ENCODE measurements around the gene BEST1.

Gene BEST1

DNA sequence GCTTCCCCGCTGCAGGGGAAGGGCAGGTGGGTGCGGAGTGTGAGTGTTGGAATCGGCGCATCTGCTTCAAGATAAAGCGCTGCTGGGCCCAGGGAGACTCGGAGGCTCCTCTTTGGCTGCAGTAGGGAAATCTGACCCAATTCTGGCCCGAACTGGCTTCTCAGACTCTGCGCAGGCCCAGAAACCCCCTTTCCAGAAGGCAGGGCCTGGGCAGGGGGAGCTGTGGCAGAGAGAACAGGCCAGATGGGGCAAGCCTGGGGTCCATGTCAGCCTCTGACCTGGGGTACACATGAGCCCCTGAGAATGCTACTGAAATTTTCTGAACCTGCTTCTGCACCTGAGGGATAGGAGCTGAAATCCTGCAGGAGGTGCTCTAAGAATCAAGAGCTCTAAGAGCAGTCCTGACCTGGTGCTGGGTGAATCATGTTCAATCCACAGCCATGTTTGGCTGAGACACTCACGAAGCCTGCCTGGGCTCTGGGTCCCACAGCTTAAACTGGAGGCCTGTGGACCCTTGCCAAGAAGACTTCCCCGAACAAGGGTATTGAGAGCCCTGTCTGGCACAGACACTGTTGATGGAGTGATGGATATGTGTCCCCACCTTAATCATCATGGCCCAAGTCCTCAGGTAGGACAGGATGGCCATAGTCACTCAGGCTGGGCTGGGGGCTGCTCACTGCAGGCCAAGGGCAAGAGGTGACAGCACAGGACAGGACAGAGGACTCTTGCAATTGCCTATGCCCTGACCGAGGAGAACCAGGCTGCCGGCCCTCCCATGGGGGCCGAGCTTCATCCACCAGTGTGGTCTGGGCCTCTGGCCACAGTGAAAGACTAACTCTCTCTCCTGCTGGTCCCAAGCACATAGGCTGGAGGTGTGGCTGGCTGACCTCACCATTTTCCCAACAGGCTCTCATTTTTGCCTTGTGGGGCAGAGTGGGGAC is 39.7 kb upstream of the BEST1 start:
- Histone ChIP-seq H3K4me3 (ENCODE audit: low read depth in 1 of 2, low read length in 2 of 2) (no peak overlapping the region), H3K9ac (ENCODE audit: low read length) (no peak overlapping the region), H3K27ac (ENCODE audit: low read depth, low read length) (no peak overlapping the region), H3K27me3 (ENCODE audit: control insufficient read depth in 1 of 2, insufficient read depth in 2 of 2, low read length in 2 of 2) (no peaks in the 10 kb centered on the region), H3K9me3 (ENCODE audit: low read length) (no peaks in the 10 kb centered on the region), H3K4me1 (ENCODE audit: insufficient read depth, low read length) (peaks cover 42% of the 10 kb centered on the region), H3K36me3 (ENCODE audit: insufficient read depth, low read length) (peaks cover 8% of the 10 kb centered on the region)

DNA sequence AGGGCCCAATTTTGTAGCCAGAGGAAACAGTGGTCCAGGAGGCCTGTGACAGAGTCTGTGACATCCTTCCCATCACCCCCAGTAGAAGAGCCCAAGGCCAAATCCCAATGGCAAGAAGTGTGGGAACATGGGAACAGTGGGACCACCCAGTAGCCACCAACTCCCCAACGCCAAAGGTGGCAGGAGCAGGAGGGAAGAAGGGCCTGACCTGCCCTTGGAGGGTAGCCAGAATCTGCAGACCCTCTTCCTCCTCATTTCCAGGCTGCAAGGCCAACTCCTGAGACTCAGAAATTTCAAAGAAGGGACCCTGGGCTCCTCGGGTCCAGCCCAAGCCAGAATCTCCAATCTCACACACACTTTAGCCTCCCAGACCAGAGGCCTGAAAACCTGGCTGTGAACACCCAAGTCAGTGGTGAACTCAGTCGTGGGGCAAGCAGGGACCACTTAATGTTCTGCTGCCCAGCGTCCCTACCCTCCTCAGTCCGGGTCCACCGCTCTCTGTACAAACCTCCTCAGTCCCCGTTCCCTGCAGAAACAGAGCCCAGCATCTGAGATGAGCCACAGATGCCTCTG is 38.9 kb upstream of the BEST1 start:
- Histone ChIP-seq H3K9me3 (ENCODE audit: low read length) (no peaks in the 10 kb centered on the region), H3K27ac (ENCODE audit: low read depth, low read length) (peak overlapping the region; percentile 34), H3K9ac (ENCODE audit: low read length) (no peak overlapping the region), H3K4me3 (ENCODE audit: low read depth in 1 of 2, low read length in 2 of 2) (no peak overlapping the region), H3K27me3 (ENCODE audit: control insufficient read depth in 1 of 2, insufficient read depth in 2 of 2, low read length in 2 of 2) (no peaks in the 10 kb centered on the region), H3K36me3 (ENCODE audit: insufficient read depth, low read length) (peaks cover 8% of the 10 kb centered on the region), H3K4me1 (ENCODE audit: insufficient read depth, low read length) (peaks cover 42% of the 10 kb centered on the region)

DNA sequence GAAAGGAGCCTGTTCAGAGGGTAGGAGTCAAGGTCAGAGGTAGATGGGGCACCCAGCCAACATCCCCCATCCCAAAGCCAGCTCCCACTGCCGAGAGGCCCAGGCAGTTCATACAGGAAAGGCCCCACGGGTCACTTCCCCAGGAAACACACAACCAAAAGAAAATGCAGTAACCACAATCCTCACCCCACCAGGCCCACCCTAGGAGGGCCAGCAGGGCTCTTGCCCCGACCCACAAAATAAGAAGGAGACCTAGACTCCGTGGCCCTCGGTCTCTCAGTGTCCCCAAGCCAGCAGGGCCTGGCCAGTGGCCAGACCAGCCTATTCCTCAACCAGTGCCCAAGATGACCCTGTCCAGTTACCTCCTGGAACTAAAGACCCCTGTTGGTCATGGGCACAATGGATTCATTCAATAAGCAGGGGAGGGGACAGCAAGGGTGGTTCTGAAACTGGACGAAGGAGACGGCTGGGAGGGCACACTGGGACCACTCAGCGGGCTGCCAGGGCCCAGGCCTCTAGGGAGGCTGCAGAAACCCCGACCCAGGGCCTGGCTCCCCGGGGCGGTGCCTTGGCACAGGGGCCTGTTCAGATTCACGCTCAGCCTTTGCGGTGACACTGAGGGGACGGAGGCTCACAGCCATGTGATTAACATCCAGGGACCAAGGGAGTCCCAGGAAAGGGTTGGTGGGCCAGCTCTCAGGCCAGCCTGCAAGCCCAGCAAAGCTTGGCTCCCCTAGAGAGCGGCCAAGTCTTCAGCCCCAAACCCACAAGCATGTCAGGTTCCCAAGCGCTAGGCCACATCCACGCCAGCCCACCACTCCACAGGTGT is 38.2 kb upstream of the BEST1 start:
- peak overlapping the region; percentile 34 for H3K27ac ChIP-seq (ENCODE audit: low read depth, low read length)
- H3K36me3 ChIP-seq (ENCODE audit: insufficient read depth, low read length): peaks cover 2% of the 10 kb centered on the region
- H3K4me3 ChIP-seq (ENCODE audit: low read depth in 1 of 2, low read length in 2 of 2): no peak overlapping the region
- H3K4me1 ChIP-seq (ENCODE audit: insufficient read depth, low read length): peaks cover 42% of the 10 kb centered on the region
- H3K9ac ChIP-seq (ENCODE audit: low read length): no peak overlapping the region
- H3K9me3 ChIP-seq (ENCODE audit: low read length): no peaks in the 10 kb centered on the region
- no peaks in the 10 kb centered on the region for H3K27me3 ChIP-seq (ENCODE audit: control insufficient read depth in 1 of 2, insufficient read depth in 2 of 2, low read length in 2 of 2)

DNA sequence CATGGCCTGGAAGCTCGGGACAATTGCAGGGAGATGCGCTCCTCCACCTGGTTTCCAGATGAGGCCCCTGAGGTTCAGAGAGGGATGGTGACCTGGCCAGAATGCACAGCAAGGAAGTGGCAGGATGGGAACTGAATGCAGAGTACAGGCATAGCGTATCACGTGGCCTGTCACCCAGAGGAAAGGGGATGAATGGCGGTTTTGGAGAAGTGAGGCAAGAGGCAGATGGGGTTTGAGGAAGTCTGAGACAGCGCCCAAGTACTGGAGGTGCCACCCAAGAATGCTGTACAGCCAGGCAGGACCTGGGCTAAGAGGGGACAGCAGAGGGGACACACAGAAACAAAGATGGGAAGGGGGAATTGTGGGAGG is 37.6 kb upstream of the BEST1 start:
- Histone ChIP-seq H3K27ac (ENCODE audit: low read depth, low read length) (no peak overlapping the region), H3K4me1 (ENCODE audit: insufficient read depth, low read length) (peaks cover 42% of the 10 kb centered on the region), H3K4me3 (ENCODE audit: low read depth in 1 of 2, low read length in 2 of 2) (no peak overlapping the region)

DNA sequence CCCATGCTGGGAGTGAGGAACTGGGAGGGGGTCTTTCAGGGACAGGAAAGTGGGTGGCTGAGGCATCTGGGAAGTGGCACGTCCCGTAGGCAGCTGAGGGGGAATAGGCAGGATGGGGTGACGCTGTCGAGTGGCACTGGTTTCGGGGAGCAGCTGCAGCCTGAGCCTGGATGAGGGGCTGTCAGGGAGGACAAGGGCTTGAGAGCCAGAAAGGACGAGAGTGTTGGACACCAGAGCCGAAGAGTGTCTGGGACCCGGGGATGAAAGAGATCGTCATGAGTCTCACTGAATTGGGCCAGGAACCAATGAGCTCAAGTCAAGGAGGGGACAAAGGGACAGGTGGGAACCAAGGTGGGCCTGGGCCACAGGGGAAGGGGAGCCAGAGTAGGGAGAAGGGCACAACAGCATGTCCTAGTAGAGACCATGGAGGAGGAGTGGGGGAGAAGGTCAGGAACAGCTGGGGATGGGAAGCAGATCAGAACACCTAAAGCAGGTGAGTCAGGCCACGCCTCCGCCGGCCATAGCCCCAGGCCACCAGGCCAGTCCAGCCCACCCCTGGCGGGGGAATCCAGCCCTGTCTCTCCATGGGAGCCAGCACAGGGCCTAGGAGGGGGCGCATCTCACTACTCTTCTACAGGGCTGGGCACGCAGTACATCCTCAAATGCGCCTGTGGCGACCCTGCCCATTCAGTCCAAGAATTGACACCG is 37.0 kb upstream of the BEST1 start:
- Histone ChIP-seq H3K27me3 (ENCODE audit: control insufficient read depth in 1 of 2, insufficient read depth in 2 of 2, low read length in 2 of 2) (no peaks in the 10 kb centered on the region), H3K27ac (ENCODE audit: low read depth, low read length) (peak overlapping the region; percentile 23), H3K4me1 (ENCODE audit: insufficient read depth, low read length) (peaks cover 44% of the 10 kb centered on the region), H3K4me3 (ENCODE audit: low read depth in 1 of 2, low read length in 2 of 2) (no peak overlapping the region), H3K9me3 (ENCODE audit: low read length) (no peaks in the 10 kb centered on the region), H3K36me3 (ENCODE audit: insufficient read depth, low read length) (no peaks in the 10 kb centered on the region), H3K9ac (ENCODE audit: low read length) (no peak overlapping the region)

More for the DNA sequence above, 37.6 kb upstream of the BEST1 start:
- H3K27me3 ChIP-seq (ENCODE audit: control insufficient read depth in 1 of 2, insufficient read depth in 2 of 2, low read length in 2 of 2): no peaks in the 10 kb centered on the region
- H3K9ac ChIP-seq (ENCODE audit: low read length): no peak overlapping the region
- no peaks in the 10 kb centered on the region for H3K36me3 ChIP-seq (ENCODE audit: insufficient read depth, low read length)
- no peaks in the 10 kb centered on the region for H3K9me3 ChIP-seq (ENCODE audit: low read length)

DNA sequence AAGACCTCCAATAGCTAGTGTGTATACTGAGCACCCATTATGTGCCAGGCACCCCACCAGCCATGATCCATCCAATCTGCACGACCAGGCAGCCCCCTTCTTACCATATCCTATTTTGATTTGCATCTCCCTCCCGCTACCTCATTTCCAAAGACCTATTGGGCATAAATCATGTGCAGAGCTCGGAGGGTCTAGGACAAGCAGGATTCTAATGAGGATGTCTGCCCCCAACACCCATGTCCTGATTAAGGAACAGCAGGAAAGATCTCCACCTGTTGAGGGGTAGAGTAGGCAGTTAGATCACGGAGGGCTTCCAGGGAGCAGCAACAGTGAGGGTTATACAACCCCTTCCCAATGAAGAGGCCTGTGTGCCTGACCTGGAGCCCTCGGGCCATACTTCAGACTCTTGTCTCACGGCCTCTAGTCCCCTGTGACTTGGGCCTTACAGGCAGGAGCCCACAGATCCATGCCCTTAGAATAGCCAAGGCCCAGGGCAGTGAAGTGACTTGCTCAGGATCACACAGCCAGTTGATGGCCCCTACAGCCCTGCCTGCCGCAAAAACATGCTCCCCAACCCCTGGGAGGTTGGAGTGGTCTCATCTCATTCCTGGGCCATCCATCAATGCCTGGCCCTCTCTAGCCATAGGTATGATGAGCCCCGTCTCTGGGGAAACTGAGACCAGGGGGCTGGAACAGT is 36.3 kb upstream of the BEST1 start:
- Histone ChIP-seq H3K9me3 (ENCODE audit: low read length) (no peaks in the 10 kb centered on the region), H3K36me3 (ENCODE audit: insufficient read depth, low read length) (no peaks in the 10 kb centered on the region), H3K27ac (ENCODE audit: low read depth, low read length) (no peak overlapping the region), H3K4me1 (ENCODE audit: insufficient read depth, low read length) (peaks cover 42% of the 10 kb centered on the region), H3K9ac (ENCODE audit: low read length) (no peak overlapping the region), H3K4me3 (ENCODE audit: low read depth in 1 of 2, low read length in 2 of 2) (no peak overlapping the region), H3K27me3 (ENCODE audit: control insufficient read depth in 1 of 2, insufficient read depth in 2 of 2, low read length in 2 of 2) (peaks cover 0 to under 1% of the 10 kb centered on the region in 2 donors)

DNA sequence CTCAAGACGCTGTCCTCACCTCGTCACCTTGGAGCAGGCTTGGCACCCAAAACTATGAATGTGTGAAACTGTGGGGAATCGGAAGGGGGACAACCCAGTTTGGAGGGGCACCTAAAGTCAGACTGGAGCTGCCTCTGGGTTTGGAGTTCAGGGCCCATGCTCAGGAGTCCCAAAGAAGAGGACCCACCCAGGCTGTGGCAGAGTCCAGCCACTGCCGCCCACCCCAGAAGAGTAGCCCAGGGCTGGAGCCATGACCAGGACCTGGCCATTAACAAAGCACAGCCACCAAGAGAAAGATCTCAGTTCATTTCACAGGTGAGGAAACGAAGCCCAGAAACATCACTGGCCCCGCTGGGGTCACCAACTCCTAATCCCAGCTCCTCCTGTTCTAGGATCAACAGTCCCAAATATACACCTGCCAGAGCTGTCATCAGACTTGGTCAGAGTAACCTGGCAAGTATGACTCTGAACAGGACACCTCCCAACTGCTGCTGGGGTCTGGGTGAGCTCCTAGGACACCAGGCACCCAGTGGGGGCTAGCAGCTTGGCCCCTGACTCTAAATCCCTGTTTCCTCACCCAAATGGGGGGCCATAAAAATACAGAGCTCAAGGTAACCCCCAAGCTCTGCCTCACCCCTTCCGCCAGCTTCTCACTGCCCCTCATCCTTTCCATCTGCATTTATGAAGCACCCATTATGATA is 35.5 kb upstream of the BEST1 start:
- no peak overlapping the region for H3K27ac ChIP-seq (ENCODE audit: low read depth, low read length)
- no peaks in the 10 kb centered on the region for H3K9me3 ChIP-seq (ENCODE audit: low read length)
- H3K4me3 ChIP-seq (ENCODE audit: low read depth in 1 of 2, low read length in 2 of 2): no peak overlapping the region
- H3K27me3 ChIP-seq (ENCODE audit: control insufficient read depth in 1 of 2, insufficient read depth in 2 of 2, low read length in 2 of 2): peaks cover 0 to 8% of the 10 kb centered on the region in 2 donors
- no peaks in the 10 kb centered on the region for H3K36me3 ChIP-seq (ENCODE audit: insufficient read depth, low read length)
- no peak overlapping the region for H3K9ac ChIP-seq (ENCODE audit: low read length)
- peaks cover 44% of the 10 kb centered on the region for H3K4me1 ChIP-seq (ENCODE audit: insufficient read depth, low read length)

DNA sequence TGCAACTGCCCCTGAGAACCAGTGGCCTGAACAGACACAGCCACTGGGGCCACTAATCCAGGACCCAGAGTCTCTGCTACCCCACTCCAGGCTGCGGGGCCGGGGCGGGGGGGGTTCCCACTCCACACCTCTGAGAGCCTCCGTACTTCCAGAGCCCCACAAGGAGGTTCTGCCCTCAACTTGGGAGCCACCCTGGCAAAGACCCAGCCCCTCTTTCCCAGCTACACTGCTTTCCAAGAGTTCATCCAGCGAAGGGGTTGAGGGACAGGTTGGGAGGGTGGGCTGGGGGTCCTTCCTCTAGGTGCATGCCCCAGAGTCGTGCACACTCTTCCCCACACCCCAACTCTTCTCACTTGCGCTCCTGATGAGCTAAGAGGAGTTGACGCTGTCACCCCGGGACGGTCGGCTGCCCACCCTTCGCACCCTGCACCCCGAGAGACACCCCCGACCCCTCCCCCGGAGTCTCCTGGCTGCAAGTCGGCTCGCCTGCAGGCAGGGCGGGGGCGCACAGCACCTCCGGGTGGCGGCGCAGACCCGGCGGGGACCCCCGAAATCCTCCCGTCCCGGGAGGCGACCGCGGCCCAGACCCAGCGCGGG is 33.3 kb upstream of the BEST1 start:
- H3K4me3 ChIP-seq (ENCODE audit: low read depth in 1 of 2, low read length in 2 of 2): peak overlapping the region; percentile 9 to 29
- no peak overlapping the region for H3K27ac ChIP-seq (ENCODE audit: low read depth, low read length)
- H3K9me3 ChIP-seq (ENCODE audit: low read length): no peaks in the 10 kb centered on the region
- peaks cover 37% of the 10 kb centered on the region for H3K4me1 ChIP-seq (ENCODE audit: insufficient read depth, low read length)
- no peaks in the 10 kb centered on the region for H3K36me3 ChIP-seq (ENCODE audit: insufficient read depth, low read length)
- peaks cover 0 to 11% of the 10 kb centered on the region in 2 donors for H3K27me3 ChIP-seq (ENCODE audit: control insufficient read depth in 1 of 2, insufficient read depth in 2 of 2, low read length in 2 of 2)
- no peak overlapping the region for H3K9ac ChIP-seq (ENCODE audit: low read length)

DNA sequence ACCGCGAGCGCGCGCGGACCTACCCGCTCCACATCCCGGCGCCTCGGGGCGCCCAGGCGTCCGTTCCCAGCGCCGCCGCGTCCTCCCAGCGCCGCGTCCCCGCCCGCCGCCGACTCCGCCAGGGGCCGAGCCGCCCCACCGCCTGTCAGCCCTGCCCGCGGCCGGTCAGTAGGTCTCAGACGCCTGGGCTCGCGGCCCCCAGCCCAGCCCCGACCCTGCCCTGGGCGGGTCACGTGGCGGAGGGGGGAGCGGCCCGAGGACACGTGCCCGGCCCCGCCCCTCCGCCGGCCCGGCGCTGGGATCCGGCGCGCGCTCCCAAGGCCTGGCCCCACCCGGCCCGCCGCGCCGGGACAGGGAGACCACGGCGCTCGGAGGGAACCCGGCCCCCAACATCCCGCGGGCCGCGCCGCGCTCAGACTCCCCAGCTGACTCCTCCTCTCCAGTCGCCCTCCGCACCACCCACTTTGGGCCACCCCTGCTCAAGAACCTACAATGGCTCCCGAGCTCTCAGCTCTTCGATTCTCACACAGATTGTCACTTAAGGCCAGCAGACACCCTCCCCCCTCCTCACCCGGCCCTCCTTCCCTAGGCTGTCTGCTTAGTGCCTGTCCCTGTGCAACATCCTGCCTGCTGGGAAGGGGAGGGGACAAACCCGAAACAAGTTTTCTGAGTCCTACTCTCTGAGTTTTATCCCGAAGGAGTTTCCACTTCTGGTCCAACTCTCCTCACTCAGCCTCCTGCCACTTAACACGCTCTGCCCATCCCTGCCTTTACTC is 32.6 kb upstream of the BEST1 start, which contains the start of gene RAB3IL1:
Gene RAB3IL1, minus strand, starts transcription at position 233 of the 776 bp plus-strand sequence. Its CDS starts 199 bp downstream, at position 34.
- Histone ChIP-seq H3K36me3 (ENCODE audit: insufficient read depth, low read length) (no peaks in the 10 kb centered on the region), H3K4me3 (ENCODE audit: low read depth in 1 of 2, low read length in 2 of 2) (peak within 1 kb of the TSS; percentile 9 to 38), H3K4me1 (ENCODE audit: insufficient read depth, low read length) (peaks cover 32% of the 10 kb centered on the region), H3K27me3 (ENCODE audit: control insufficient read depth in 1 of 2, insufficient read depth in 2 of 2, low read length in 2 of 2) (peaks cover 0 to 11% of the 10 kb centered on the region in 2 donors), H3K27ac (ENCODE audit: low read depth, low read length) (peak within 1 kb of the TSS; percentile 20), H3K9me3 (ENCODE audit: low read length) (no peaks in the 10 kb centered on the region), H3K9ac (ENCODE audit: low read length) (peak within 1 kb of the TSS; percentile 15)

All from muscle layer of colon (tissue), 2 donors.